Natural killer cell (primary cell): ENCODE results near the gene SPAG6. TPM values are rescaled to one million over a fixed set of nuclear protein-coding genes. Genes with fewer than 3 reads are reported as not detected.

ENCODE experiments used
- ATAC-seq, 3 donors: fragments of 150-1000 bp in 2 of 3; fragments of 200-7000 bp in 1 of 3; cut with Tn5 transposase; 1 replicate in 1 of 3; 2 replicates in 2 of 3; pipeline ENCODE4 v1.10.0; 2021; ENCODE audit warnings: mild to moderate bottlenecking in 2 of 3, moderate library complexity in 2 of 3
- DNase-seq, 2 donors: peaks; one replicate each; pipeline versions ENCODE4 v3.0.0 to v3.0.0-alpha.2; 2013 to 2021; ENCODE audit warnings: mixed read lengths in 1 of 2
- H3K27ac ChIP-seq: one replicate; pipeline ENCODE4 v1.5.1; 2013; ENCODE audit warnings: mild to moderate bottlenecking, low read length
- H3K27me3 ChIP-seq: one replicate; pipeline ENCODE4 v1.6.1; 2013; ENCODE audit warnings: low read length; ENCODE audit not compliant: control insufficient read depth, insufficient read depth
- H3K36me3 ChIP-seq: one replicate; pipeline ENCODE4 v1.6.1; 2013; ENCODE audit warnings: low read length; ENCODE audit not compliant: control insufficient read depth, insufficient read depth
- H3K4me1 ChIP-seq: one replicate; pipeline ENCODE4 v1.6.1; 2013; ENCODE audit warnings: low read length; ENCODE audit not compliant: control insufficient read depth, insufficient read depth
- H3K4me3 ChIP-seq: one replicate; pipeline ENCODE4 v1.5.1; 2013; ENCODE audit warnings: low read length
- H3K9me3 ChIP-seq: one replicate; pipeline ENCODE4 v1.6.1; 2013; ENCODE audit warnings: low read length; ENCODE audit not compliant: control insufficient read depth, insufficient read depth
- H3K27ac Mint-ChIP-seq, 2 donors: one replicate each; pipeline ENCODE4 v1.8.0; 2022; ENCODE audit warnings: mild to moderate bottlenecking in 2 of 2, mixed read lengths in 2 of 2, moderate library complexity in 1 of 2
- H3K27me3 Mint-ChIP-seq, 2 donors: one replicate each; pipeline ENCODE4 v1.8.0; 2022; ENCODE audit warnings: low read depth in 2 of 2, mixed read lengths in 2 of 2
- H3K36me3 Mint-ChIP-seq: one replicate; pipeline ENCODE4 v1.8.0; 2022; ENCODE audit warnings: mixed read lengths
- H3K4me1 Mint-ChIP-seq, 2 donors: one replicate each; pipeline ENCODE4 v1.8.0; 2022; ENCODE audit warnings: mixed read lengths in 2 of 2
- H3K4me3 Mint-ChIP-seq: one replicate; pipeline ENCODE4 v1.8.0; 2022; ENCODE audit warnings: mild to moderate bottlenecking, moderate library complexity, mixed read lengths
- H3K9me3 Mint-ChIP-seq, 2 donors: one replicate each; pipeline ENCODE4 v1.8.0; 2022; ENCODE audit warnings: mixed read lengths in 2 of 2
- CTCF ChIP-seq: fragments of 200-600 bp; IDR thresholded peaks from one replicate; pipeline ENCODE4 v1.8.0; 2022; ENCODE audit warnings: antibody characterized with exemption
- WGBS: methylation state at CpG from one replicate; pipeline ENCODE4 v1.1.7; 2013; ENCODE audit warnings: missing lambda C conversion rate; ENCODE audit not compliant: insufficient coverage; 5-methylcytosine and 5-hydroxymethylcytosine counted together
- intact Hi-C: fragments of 100-400 bp; cut with micrococcal nuclease; formaldehyde crosslinking; loops from one replicate; pipeline ENCODE4 v1.14.2; 2022
- total RNA-seq, 4 donors: library from RNA; stranded (reverse); fragments of 120-200 nt in 1 of 4; gene quantifications; one replicate each; pipeline versions ENCODE4 v1.2.3 to v1.2.4, GENCODE V29; 2013 to 2022

Gene SPAG6
- total RNA-seq, 3 donors from 2014 or later (not counting 1 experiment from before 2014, with no cell fraction given), result 0.35 to 0.79 TPM; not detected in 1

GRCh38 chr10:22364407-22365140 lies 19.3 kb downstream of the SPAG6 start:
- H3K9me3 Mint-ChIP-seq, result no peaks in the 10 kb centered on the region
- H3K27ac Mint-ChIP-seq, result no peak overlapping the region
- ATAC-seq, result no peak

GRCh38 chr10:22365233-22365632 lies 19.9 kb downstream of the SPAG6 start:
- no peak overlapping the region for H3K4me3 ChIP-seq
- DNase-seq, result no peak
- H3K27me3 ChIP-seq, result no peaks in the 10 kb centered on the region
- H3K36me3 Mint-ChIP-seq, result no peaks in the 10 kb centered on the region
- no peak for TF ChIP-seq CTCF
- peaks cover 6% of the 10 kb centered on the region in 2 donors for H3K4me1 Mint-ChIP-seq
- no peak overlapping the region for H3K27ac Mint-ChIP-seq
- no peaks in the 10 kb centered on the region for H3K9me3 ChIP-seq
- H3K36me3 ChIP-seq, result no peaks in the 10 kb centered on the region
- no peak overlapping the region for H3K27ac ChIP-seq
- H3K27me3 Mint-ChIP-seq, result peaks cover 5 to 11% of the 10 kb centered on the region in 2 donors
- 77% methylated on average over 1 of the region's 1 CpG for WGBS
- H3K4me1 ChIP-seq, result no peaks in the 10 kb centered on the region
- intact Hi-C loops, result no loop called here
- H3K4me3 Mint-ChIP-seq, result no peak overlapping the region
- no peak for ATAC-seq
- no peaks in the 10 kb centered on the region for H3K9me3 Mint-ChIP-seq

More at GRCh38 chr10:22364407-22365140, 19.3 kb downstream of the SPAG6 start:
- TF ChIP-seq CTCF, result no peak
- no peaks in the 10 kb centered on the region for H3K27me3 ChIP-seq
- H3K27me3 Mint-ChIP-seq, result peaks cover 5 to 16% of the 10 kb centered on the region in 2 donors
- H3K36me3 Mint-ChIP-seq, result no peaks in the 10 kb centered on the region
- no peak overlapping the region for H3K4me3 Mint-ChIP-seq
- H3K36me3 ChIP-seq, result no peaks in the 10 kb centered on the region
- H3K4me3 ChIP-seq, result no peak overlapping the region
- H3K4me1 ChIP-seq, result no peaks in the 10 kb centered on the region
- 96% methylated on average over 2 of the region's 5 CpGs for whole genome bisulfite sequencing
- no peak for DNase-seq
- intact Hi-C loops, result no loop called here
- H3K9me3 ChIP-seq, result no peaks in the 10 kb centered on the region
- H3K4me1 Mint-ChIP-seq, result peaks cover 6% of the 10 kb centered on the region in 2 donors
- H3K27ac ChIP-seq, result no peak overlapping the region

GRCh38 chr10:22365644-22366434 lies 20.5 kb downstream of the SPAG6 start:
- no peaks in the 10 kb centered on the region for H3K9me3 ChIP-seq
- no peak overlapping the region for H3K4me3 ChIP-seq
- no peak for DNase-seq
- Mint-ChIP-seq H3K27ac (no peak overlapping the region), H3K27me3 (peaks cover 5 to 11% of the 10 kb centered on the region in 2 donors), H3K4me3 (no peak overlapping the region), H3K4me1 (peaks cover 6% of the 10 kb centered on the region in 2 donors), H3K9me3 (no peaks in the 10 kb centered on the region), H3K36me3 (no peaks in the 10 kb centered on the region)
- no peak overlapping the region for H3K27ac ChIP-seq
- no peaks in the 10 kb centered on the region for H3K27me3 ChIP-seq
- ATAC-seq, result no peak
- no peaks in the 10 kb centered on the region for H3K36me3 ChIP-seq
- no peak for TF ChIP-seq CTCF
- H3K4me1 ChIP-seq, result no peaks in the 10 kb centered on the region
- intact Hi-C loops, result no loop called here
- whole genome bisulfite sequencing, result 85% methylated on average over 3 of the region's 4 CpGs
